Caki2 (cell line): ENCODE results near the gene LONP2. TPM values are rescaled to one million over a fixed set of nuclear protein-coding genes. Genes with fewer than 3 reads are reported as not detected.
"Not testable (repeated sequence)": the region's sequence is repeated elsewhere in the genome, so short reads cannot be mapped to it uniquely, and the experiment has no call there.

Experiments used
- DNase-seq: peaks from one replicate; pipeline ENCODE4 v3.0.0-alpha.2; 2015; ENCODE audit warnings: low read depth
- in situ Hi-C: cut with HindIII; loops from 2 replicates; pipeline ENCODE4 v1.10.0; 2016; ENCODE audit warnings: low sequenced_read_pairs, low pct_unique_long_range_greater_than_20kb, mixed read lengths
- total RNA-seq: library from RNA; depleted of rRNA; stranded (reverse); fragments of >200 nt; shearing (Covaris generic); gene quantifications from 2 replicates; pipeline ENCODE4 v1.2.3, GENCODE V29; 2014; ENCODE audit warnings: low replicate concordance

Gene LONP2
- total RNA-seq, 1 experiment from 2014 or later: 27.9 TPM

DNA sequence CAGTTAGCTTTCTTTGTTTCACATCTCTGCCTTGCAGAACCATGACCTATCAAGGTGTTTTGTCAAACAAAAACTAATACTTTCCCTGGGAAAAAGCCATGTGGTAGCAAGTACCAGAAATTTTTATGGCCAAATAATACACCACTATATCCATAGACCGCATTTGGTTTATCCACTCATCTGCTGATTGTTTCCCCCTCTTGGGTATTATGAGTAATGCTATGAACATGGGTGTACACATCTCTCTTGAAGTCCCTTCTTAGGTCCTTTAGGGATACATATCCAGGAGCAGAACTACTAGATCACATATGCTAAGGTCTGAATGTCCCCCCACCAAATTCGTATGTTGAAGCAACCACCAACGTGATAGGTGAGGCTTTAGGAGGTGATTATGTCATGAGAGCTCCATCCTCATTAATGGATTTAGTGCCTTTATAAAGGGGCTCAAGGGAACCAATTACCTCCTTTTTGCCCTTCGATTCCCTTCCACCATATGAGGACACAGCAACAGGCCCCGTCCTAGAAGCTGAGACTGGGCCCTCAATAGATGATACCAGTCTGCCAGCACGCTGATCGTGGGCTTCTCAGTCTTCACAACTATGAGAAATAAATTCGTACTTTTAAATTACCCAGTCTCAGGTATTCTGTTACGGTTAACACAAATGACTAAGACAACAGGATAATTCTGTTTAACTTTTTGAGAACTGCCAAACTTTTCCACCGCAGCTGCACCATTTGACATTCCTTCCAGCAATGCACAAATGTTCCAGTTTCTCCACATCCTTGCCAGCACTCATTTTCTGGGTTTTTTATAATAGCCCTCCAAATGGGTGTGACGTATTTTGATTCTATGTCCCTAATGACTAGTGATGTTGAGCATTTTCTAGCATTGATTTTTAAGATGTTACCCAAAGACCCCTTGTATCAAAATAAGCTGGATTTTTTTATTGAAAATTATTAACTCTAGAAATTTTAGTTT lies 111.1 kb downstream of the LONP2 start:
- no peak for DNase-seq
- in situ Hi-C loops: no loop called here

- in situ Hi-C loops: no loop called here
- DNase-seq: no peak
Measured at GRCh38 chr16:48356633-48357376, 112.7 kb downstream of the LONP2 start.

- in situ Hi-C loops: no loop called here
- no peak for DNase-seq
Measured at GRCh38 chr16:48358419-48358818, 114.3 kb downstream of the LONP2 start.

DNA sequence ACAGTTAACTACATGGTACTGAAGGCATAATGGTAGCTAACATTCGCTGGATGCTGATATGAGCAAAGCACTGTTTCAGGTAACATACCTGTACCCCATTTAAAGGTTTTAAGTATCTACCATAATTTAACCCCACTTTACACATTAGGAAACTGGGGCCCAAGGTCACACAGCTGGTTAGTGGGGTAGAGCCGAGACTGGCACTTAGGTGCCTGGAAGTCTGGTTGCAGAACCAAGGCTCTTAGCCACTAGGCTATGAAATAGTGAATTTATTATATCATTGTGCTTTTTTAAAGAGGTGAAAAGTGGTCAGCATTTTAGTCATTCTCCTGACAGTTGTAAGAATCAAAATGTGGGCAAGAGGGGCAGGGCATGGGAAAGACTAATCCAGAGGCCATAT lies 115.9 kb downstream of the LONP2 start:
- in situ Hi-C loops: no loop called here
- DNase-seq: no peak

DNA sequence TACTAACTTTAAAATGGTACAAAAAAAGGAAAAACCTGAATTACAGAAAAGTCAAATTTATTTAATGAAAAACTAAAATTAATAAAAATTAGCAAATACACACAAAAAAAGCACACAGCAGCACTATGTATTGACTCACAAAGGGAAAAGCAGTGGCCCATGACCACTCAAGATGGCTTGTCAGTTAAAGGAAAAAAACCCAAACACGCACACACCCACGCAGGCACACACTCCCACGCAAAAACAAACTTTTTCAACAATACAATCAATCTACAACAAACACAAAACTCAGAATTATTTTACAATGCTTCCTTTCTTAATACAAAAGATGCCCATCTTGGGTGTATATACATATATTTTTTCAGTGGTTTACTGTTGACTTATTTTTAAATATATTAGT lies 116.9 kb downstream of the LONP2 start:
- DNase-seq: no peak
- in situ Hi-C loops: no loop called here

GRCh38 chr16:48361540-48362144 lies 117.5 kb downstream of the LONP2 start:
- DNase-seq: no peak
- in situ Hi-C loops: no loop called here

- peak; percentile 32 for DNase-seq
- in situ Hi-C loops: no loop called here
Measured at GRCh38 chr16:48365025-48365600, 121.0 kb downstream of the LONP2 start.

DNA sequence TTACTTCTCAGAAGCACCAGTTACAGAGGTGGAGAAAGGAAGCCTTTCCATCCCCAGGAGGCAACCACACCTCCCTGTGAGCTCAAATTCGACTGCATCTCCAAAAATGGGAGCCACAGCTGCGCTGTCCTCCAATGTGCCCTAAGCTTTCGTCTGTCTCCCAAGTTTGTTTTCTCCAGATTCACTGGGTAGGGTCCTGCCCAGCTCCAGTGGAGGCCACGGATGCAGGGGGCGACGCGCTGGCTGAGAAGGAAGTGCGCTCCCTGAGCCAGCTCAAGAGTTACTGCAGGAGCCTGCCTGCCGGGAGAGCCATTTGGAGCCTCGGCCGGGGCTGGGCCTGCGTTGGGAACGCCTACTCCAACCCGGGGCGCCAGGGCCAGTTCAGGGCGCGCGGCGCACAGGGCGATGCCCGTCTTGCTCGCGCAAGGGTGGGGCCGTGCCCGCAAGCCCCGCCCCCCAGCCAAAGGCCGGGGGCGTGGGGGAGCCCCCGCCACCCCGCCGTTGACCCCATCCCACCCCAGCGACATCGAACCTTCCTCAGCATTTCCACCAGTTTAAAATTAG lies 121.6 kb downstream of the LONP2 start:
- DNase-seq: peak; percentile 73

GRCh38 chr16:48366165-48367093 lies 122.3 kb downstream of the LONP2 start:
- in situ Hi-C loops: no loop called here
- peak; percentile 53 for DNase-seq

More for the DNA sequence above, 121.6 kb downstream of the LONP2 start:
- in situ Hi-C loops: no loop called here

DNA sequence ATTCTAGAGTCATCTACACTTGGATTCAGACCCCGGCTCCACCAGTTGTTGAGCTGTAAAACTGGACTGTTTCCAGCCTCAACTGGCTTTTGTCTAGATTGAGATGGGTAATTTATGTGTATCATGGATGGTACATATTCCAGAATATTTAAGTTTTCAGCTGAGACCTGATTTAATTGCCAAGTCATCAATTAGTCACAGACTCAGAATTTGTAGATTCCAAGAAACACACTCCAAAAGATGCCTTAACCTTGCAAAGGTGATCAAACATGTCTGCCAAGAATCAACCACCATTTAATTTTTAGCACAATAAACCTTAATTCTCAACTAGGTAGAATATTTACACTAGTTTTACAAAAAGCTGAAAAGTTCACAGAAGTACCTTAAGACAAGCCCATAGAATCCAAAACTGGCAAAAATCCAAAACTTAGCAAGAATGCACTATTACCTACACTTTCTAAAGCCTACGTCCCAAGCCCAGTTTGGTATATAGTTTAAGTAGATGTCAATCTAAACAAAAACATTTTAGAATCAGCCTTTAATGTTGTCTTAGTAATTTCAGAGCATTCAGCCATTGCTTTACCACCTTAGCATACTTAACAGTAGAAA lies 123.4 kb downstream of the LONP2 start:
- in situ Hi-C loops: no loop called here
- DNase-seq: no peak

DNA sequence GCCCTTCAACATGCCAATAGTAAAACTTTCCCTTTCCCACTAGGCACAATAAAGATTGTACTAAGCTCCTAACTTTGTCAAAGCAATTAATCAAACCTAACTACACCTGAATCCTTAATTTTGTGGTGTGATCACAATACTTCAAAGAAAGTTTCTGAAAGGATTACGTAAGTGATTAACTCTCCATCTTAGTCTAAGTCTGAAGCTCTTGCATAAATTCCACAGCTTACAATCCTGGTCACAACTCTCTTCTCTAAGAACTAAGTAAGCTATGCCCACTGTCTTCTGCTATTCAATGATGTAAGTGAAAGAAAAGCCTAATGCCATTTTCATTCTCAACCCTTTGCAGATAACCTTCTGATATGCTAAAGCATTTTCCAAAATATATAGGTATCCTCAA lies 125.7 kb downstream of the LONP2 start:
- in situ Hi-C loops: no loop called here
- no peak for DNase-seq

DNA sequence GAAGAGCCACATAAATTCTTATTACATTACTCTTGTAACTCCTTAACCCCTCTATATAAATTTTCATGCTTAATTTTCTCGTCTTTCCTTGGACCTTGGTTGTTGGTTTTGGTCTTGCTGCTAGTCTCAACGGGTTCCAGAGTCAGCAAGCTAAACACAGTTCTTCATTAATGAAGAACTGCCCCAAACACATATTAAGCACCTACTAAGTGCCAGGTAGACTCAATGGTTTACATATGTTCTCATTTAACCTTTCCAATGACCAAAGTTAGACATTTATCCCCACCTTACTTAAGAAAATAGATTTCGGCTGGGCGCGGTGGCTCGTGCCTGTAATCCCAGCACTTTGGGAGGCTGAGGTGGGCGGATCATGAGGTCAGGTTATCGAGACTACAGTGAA lies 126.1 kb downstream of the LONP2 start:
- DNase-seq: no peak
- in situ Hi-C loops: no loop called here

- DNase-seq, in situ Hi-C loops: not testable (repeated sequence)
Measured at GRCh38 chr16:48370668-48371392, 126.7 kb downstream of the LONP2 start.

DNA sequence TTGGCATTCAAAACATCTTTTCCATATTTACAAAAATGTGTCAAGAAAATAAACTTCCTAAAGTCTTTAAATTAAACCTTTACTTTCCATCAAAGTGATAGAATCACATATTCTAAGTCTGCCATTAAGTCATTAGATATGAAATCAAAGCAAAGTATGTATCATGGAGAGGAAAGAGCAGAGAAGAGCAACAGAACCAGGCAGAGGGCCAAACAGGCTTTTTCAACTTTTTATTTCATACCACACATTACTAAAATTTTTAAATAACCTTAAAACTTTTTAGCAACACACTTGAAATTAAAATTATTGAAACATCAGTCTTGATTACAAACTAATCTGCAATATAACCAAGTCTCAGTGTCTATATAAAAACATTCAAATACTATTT lies 127.3 kb downstream of the LONP2 start:
- no peak for DNase-seq
- in situ Hi-C loops: no loop called here

GRCh38 chr16:48372744-48373143 lies 128.6 kb downstream of the LONP2 start:
- in situ Hi-C loops: no loop called here
- no peak for DNase-seq

- in situ Hi-C loops: no loop called here
- DNase-seq: no peak
Measured at GRCh38 chr16:48373258-48374029, 129.3 kb downstream of the LONP2 start.
